HG02938 (cell line): ENCODE results near the gene ZBTB20.
"Not testable (repeated sequence)": the region's sequence is repeated elsewhere in the genome, so short reads cannot be mapped to it uniquely, and the experiment has no call there.

Experiments used
- ATAC-seq: cut with Tn5 transposase; IDR thresholded peaks from one replicate; pipeline ENCODE4 v1.9.1; 2021; ENCODE audit warnings: mild to moderate bottlenecking, moderate library complexity; ENCODE audit not compliant: unreplicated experiment

ZBTB20 gene

GRCh38 chr3:114694251-114694650 lies 452.8 kb downstream of the ZBTB20 start:
- no peak for ATAC-seq

GRCh38 chr3:114691871-114692270 lies 455.2 kb downstream of the ZBTB20 start:
- no peak for ATAC-seq

- ATAC-seq = no peak
Observed at GRCh38 chr3:114690911-114691310, 456.2 kb downstream of the ZBTB20 start.

- no peak for ATAC-seq
Observed at GRCh38 chr3:114687151-114687550, 459.9 kb downstream of the ZBTB20 start.

GRCh38 chr3:114686621-114687020 lies 460.5 kb downstream of the ZBTB20 start:
- ATAC-seq = no peak

GRCh38 chr3:114685161-114685560 lies 461.9 kb downstream of the ZBTB20 start:
- ATAC-seq = no peak

- ATAC-seq = no peak
Observed at GRCh38 chr3:114680299-114680698, 466.8 kb downstream of the ZBTB20 start.

GRCh38 chr3:114679773-114680172 lies 467.3 kb downstream of the ZBTB20 start:
- ATAC-seq = not testable (repeated sequence)

GRCh38 chr3:114675104-114675503 lies 472.0 kb downstream of the ZBTB20 start:
- ATAC-seq = no peak

GRCh38 chr3:114674036-114674435 lies 473.1 kb downstream of the ZBTB20 start:
- ATAC-seq = no peak

- no peak for ATAC-seq
Observed at GRCh38 chr3:114673481-114673880, 473.6 kb downstream of the ZBTB20 start.

GRCh38 chr3:114672692-114673447 lies 474.2 kb downstream of the ZBTB20 start:
- ATAC-seq = no peak

GRCh38 chr3:114671741-114672510 lies 475.2 kb downstream of the ZBTB20 start:
- no peak for ATAC-seq

GRCh38 chr3:114669614-114670013 lies 477.5 kb downstream of the ZBTB20 start:
- ATAC-seq = no peak

GRCh38 chr3:114668099-114668498 lies 479.0 kb downstream of the ZBTB20 start:
- ATAC-seq = no peak

GRCh38 chr3:114666623-114667022 lies 480.5 kb downstream of the ZBTB20 start:
- no peak for ATAC-seq

- no peak for ATAC-seq
Observed at GRCh38 chr3:114664006-114664405, 483.1 kb downstream of the ZBTB20 start.

GRCh38 chr3:114660808-114661207 lies 486.3 kb downstream of the ZBTB20 start:
- ATAC-seq = no peak

- ATAC-seq = no peak
Observed at GRCh38 chr3:114660124-114660523, 487.0 kb downstream of the ZBTB20 start.

GRCh38 chr3:114659109-114660061 lies 487.7 kb downstream of the ZBTB20 start:
- no peak for ATAC-seq

GRCh38 chr3:114651555-114651954 lies 495.5 kb downstream of the ZBTB20 start:
- no peak for ATAC-seq
